Epithelial cell of esophagus (primary cell): Measurements from ENCODE around the gene TDRD10.
"Not testable (repeated sequence)": the region's sequence is repeated elsewhere in the genome, so short reads cannot be mapped to it uniquely, and the experiment has no call there.

Experiments
- DNase-seq: peaks from one replicate; pipeline ENCODE4 v3.0.0; 2010; ENCODE audit warnings: low read depth
- H3K4me3 ChIP-seq: 2 replicates; pipeline ENCODE4 v1.5.1; 2011; ENCODE audit warnings: mild to moderate bottlenecking, low read length, control low read depth
- TF ChIP-seq, protein P1 (sequence below): IDR thresholded peaks from 2 replicates; pipeline ENCODE4 v1.5.1; 2011; ENCODE audit warnings: low read depth, mild to moderate bottlenecking, low read length, control low read depth, inconsistent platforms; ENCODE audit not compliant: insufficient read depth; ENCODE audit errors: missing control alignments

TDRD10 gene

GRCh38 chr1:154478639-154479038, 23.4 kb upstream of the TDRD10 start:
- TF ChIP-seq, protein P1, sequence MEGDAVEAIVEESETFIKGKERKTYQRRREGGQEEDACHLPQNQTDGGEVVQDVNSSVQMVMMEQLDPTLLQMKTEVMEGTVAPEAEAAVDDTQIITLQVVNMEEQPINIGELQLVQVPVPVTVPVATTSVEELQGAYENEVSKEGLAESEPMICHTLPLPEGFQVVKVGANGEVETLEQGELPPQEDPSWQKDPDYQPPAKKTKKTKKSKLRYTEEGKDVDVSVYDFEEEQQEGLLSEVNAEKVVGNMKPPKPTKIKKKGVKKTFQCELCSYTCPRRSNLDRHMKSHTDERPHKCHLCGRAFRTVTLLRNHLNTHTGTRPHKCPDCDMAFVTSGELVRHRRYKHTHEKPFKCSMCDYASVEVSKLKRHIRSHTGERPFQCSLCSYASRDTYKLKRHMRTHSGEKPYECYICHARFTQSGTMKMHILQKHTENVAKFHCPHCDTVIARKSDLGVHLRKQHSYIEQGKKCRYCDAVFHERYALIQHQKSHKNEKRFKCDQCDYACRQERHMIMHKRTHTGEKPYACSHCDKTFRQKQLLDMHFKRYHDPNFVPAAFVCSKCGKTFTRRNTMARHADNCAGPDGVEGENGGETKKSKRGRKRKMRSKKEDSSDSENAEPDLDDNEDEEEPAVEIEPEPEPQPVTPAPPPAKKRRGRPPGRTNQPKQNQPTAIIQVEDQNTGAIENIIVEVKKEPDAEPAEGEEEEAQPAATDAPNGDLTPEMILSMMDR: peak; percentile 16
- peak; percentile 40 for DNase-seq

DNA sequence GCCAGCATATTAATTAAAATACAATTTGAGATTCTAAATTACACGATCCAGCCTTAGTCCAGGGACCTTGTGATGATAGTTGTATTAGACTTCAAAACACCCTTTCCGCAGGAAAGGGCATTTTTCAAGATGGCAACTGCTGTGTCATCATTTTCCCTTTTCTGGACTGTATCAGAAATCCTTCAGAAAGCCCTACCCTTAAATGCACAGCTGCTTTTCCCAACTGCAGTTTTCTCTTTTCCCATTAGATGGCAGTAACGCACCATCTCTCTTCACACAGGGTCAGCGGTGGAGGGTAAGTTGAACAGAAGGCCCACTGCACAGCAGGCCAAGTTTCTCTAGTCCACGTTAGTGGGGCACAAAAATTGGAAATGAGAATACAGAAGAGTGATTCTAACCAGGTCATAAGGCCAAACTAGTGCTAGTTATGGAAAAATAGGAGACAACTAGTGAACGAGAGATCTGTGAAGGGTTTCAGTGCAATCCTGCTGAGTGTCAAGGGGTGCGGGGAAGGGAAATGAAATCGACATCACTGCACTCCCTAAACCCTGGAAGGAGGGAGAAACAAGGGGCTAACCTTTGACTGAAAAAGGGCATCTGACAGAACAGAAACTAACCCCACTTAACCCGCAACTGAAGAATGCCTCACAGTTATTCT, 22.1 kb upstream of the TDRD10 start:
- peak; percentile 77 for DNase-seq
- H3K4me3 ChIP-seq: no peak overlapping the region
- TF ChIP-seq, protein P1: peak; percentile 97

More at GRCh38 chr1:154478639-154479038, 23.4 kb upstream of the TDRD10 start:
- no peak overlapping the region for H3K4me3 ChIP-seq

GRCh38 chr1:154481053-154481452, 21.0 kb upstream of the TDRD10 start:
- no peak for DNase-seq
- no peak overlapping the region for H3K4me3 ChIP-seq
- TF ChIP-seq, protein P1: no peak

DNA sequence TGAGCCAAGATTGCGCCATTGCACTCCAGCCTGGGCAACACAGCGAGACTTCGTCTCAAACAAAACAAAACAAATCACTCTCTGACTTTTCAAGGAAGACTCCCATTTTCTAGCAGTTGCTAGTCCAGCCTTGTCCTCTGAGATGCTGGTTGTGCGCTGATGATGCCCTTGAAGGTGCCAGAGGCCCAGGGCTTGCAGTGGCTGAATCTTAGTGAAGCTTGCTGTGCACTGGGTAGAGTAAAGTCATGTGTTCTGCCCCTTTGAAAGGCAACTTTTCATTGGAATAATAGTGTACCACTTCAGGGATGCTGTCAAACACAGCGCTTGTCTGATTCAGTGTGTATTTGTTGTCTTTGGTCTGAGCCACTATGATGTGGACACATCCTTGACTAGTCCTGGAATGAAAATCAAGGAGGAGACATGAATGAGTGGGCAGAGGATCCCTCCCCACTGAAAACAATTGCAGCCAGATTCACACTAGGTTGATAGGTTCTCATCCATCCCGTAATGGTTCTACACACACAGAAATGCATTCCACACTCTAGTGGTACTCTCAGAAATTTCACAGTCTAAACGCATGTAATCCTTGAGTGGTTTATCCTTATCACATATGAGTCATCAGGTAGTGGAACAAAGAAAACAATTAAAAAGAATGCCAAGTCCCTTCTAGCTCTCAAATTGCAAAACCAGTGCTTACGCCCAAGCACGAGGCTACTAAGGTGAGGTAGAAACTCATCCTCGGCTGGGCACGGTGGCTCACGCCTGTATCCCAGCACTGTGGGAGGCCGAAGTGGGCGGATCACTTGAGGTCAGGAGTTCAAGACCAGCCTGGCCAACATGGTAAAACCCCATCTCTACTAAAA, 17.8 kb upstream of the TDRD10 start:
- peak; percentile 73 for DNase-seq

DNA sequence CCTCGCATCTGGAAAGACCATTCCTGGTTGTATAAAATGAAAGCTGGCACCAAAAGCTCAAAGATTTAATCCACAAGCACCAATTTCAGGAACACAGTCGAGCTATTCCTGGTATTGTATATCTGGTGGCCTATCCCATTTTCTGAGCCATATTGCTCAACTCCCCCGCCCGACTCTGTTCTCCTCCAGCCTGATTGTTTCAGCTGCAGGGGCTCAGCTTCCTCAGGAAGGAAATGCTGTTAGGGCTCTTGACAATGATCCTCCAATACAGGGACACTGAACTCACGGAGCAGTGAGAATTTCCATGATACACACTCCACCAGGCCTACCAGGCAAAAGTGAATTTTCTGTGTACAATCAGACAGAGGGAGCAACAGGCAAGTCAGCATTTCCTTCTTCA, 16.9 kb upstream of the TDRD10 start:
- DNase-seq: no peak
- TF ChIP-seq, protein P1: no peak
- no peak overlapping the region for H3K4me3 ChIP-seq

More for the DNA sequence above, 17.8 kb upstream of the TDRD10 start:
- no peak overlapping the region for H3K4me3 ChIP-seq
- TF ChIP-seq, protein P1: no peak

DNA sequence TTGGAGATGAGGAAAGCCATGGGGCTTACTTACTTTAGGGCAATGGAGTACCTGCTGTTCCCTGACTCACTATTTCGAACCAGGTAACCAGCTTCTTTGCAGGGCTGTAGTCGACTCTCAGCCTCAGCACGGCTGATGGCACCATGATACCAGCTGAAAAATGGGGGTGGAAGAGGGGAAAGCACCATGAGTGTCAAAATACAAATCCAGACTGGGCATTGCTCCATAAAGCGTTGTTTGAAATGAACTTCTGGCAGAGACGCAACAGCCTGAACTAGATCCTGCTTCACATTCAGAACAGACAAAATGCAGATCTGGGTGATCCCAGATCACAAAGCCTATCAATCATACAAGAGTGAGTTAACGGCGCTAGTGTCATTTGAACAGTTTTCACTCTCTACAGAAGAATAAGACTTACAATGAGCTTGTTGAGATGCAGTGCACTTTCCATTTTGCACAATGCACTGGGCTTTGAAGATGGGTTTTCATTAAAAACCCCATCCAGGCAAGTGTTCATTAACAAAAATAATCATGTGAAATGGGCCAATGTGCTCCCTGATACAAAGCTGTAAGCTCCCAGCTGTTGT, 16.0 kb upstream of the TDRD10 start:
- no peak for DNase-seq
- TF ChIP-seq, protein P1: no peak
- no peak overlapping the region for H3K4me3 ChIP-seq

DNA sequence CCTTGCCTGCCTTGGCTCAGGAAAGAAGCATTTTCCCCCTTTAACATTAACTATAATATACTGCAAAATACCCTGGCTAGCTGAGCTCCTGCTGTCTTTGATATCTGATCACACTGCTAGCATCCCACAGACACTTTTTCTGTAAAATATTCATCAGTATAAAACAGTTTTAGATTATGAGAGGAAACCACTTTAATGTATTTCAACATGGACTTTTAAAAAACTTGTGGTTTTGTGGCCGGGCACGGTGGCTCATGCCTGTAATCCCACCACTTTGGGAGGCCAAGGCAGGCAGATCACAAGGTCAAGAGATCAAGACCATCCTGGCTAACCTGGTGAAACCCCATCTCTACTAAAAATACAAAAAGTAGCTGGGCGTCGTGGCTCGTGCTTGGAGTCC, 15.3 kb upstream of the TDRD10 start:
- H3K4me3 ChIP-seq, DNase-seq: not testable (repeated sequence)
